HepG2 (cell line): ENCODE measurements around the gene IFNA17. TPM values are rescaled to one million over a fixed set of nuclear protein-coding genes. Genes with fewer than 3 reads are reported as not detected.
"Not testable (repeated sequence)": the region's sequence is repeated elsewhere in the genome, so short reads cannot be mapped to it uniquely, and the experiment has no call there.

ENCODE experiments used
- ATAC-seq: fragments of 200-7000 bp; cut with Tn5 transposase; 3 replicates; pipeline ENCODE4 v1.9.1; 2020; ENCODE audit warnings: mild to moderate bottlenecking, moderate library complexity
- BruUV-seq: library from RNA; stranded (reverse); fragments of 400-500 nt; replicated peaks from 2 replicates; lab custom pipeline; 2021; lab: Mats Ljungman, UMichigan
- CTCF ChIA-PET: fragments of 300-600 bp; formaldehyde crosslinking; extraction: SDS; loops from one replicate; lab custom pipeline; 2021; ENCODE audit warnings: low total read pairs, inconsistent platforms, low intra/inter-chr PET ratio; lab: Yijun Ruan, JAX
- POLR2A ChIA-PET: fragments of 350-600 bp; sonication (Branson Sonifier 250); formaldehyde crosslinking; loops from one replicate; lab custom pipeline; 2020; ENCODE audit warnings: antibody characterized with exemption, inconsistent platforms; lab: Yijun Ruan, JAX
- DNase-seq: peaks from one replicate; pipeline ENCODE4 v3.0.0-alpha.2; 2015; ENCODE audit warnings: low spot score
- FAIRE-seq: peaks from 3 replicates; lab custom pipeline; 2011; peaks lifted over from hg19 to GRCh38; lab: Jason Lieb, UNC
- H2AFZ ChIP-seq: one replicate; pipeline ENCODE4 v1.6.1; 2011; ENCODE audit warnings: low read length, inconsistent platforms
- H3K27ac ChIP-seq: fragments of 300-600 bp; 3 replicates; pipeline ENCODE4 v1.8.0; 2011; ENCODE audit warnings: mixed run types, mild to moderate bottlenecking, mixed read lengths, low read length, inconsistent platforms; ENCODE audit not compliant: insufficient read depth; ENCODE audit errors: extremely low read length
- H3K27me3 ChIP-seq, 2 experiments: fragments of 200-600 bp in 1 of 2; 2 replicates in 1 of 2; 3 replicates in 1 of 2; pipeline versions ENCODE4 v1.6.0 to v1.8.0; 2011; ENCODE audit warnings: low read length in 2 of 2, mild to moderate bottlenecking in 2 of 2, moderate library complexity in 2 of 2, inconsistent platforms in 1 of 2; ENCODE audit not compliant: insufficient read depth in 2 of 2, control insufficient read depth in 1 of 2
- H3K36me3 ChIP-seq, 2 experiments: fragments of 200-600 bp in 1 of 2; replicated peaks in 1 of 2; 2 replicates in 1 of 2; 3 replicates in 1 of 2; pipeline versions ENCODE4 v1.5.1 to v1.8.0; 2011; ENCODE audit warnings: low read length in 2 of 2, inconsistent platforms in 1 of 2; ENCODE audit not compliant: insufficient read depth in 2 of 2, control insufficient read depth in 1 of 2
- H3K4me1 ChIP-seq: 2 replicates; pipeline ENCODE4 v1.5.1; 2012; ENCODE audit warnings: low read length, inconsistent platforms; ENCODE audit not compliant: insufficient read depth
- H3K4me2 ChIP-seq: 2 replicates; pipeline ENCODE4 v1.6.0; 2011; ENCODE audit warnings: low read depth, low read length, inconsistent platforms
- H3K4me3 ChIP-seq, 3 experiments: fragments of 200-600 bp in 1 of 3; sonication (generic), shearing (Covaris generic) in 1 of 3; replicated peaks in 1 of 3; 2 replicates each; pipeline ENCODE4 v1.5.1; 2011 to 2016; ENCODE audit warnings: low read length in 3 of 3, inconsistent platforms in 2 of 3, low read depth in 2 of 3, mild to moderate bottlenecking in 2 of 3, control low read depth in 1 of 3, mixed read lengths in 1 of 3; ENCODE audit not compliant: insufficient read depth in 1 of 3
- H3K79me2 ChIP-seq: one replicate; pipeline ENCODE4 v1.6.1; 2011; ENCODE audit warnings: low read length, inconsistent platforms; ENCODE audit not compliant: insufficient read depth
- H3K9ac ChIP-seq: 2 replicates; pipeline ENCODE4 v1.6.0; 2011; ENCODE audit warnings: mild to moderate bottlenecking, low read depth, low read length, inconsistent platforms; ENCODE audit not compliant: insufficient read depth
- H3K9me3 ChIP-seq: 2 replicates; pipeline ENCODE4 v1.5.1; 2012; ENCODE audit warnings: mild to moderate bottlenecking, low read length
- H4K20me1 ChIP-seq: 2 replicates; pipeline ENCODE4 v1.6.0; 2011; ENCODE audit warnings: inconsistent platforms, mild to moderate bottlenecking, low read length, moderate library complexity; ENCODE audit not compliant: insufficient read depth
- MAFF ChIP-seq: IDR thresholded peaks from 2 replicates; pipeline ENCODE4 v1.6.1; 2011; ENCODE audit warnings: low read depth, low read length, improper control_type of control experiment
- MBNL3 ChIP-seq: fragments of 250-450 bp; sonication (Bioruptor Pico); conservative IDR thresholded peaks from 2 replicates; pipeline ENCODE4 v1.8.0; 2022; ENCODE audit warnings: mild to moderate bottlenecking, inconsistent platforms
- NFKB2 ChIP-seq: sonication (generic); formaldehyde crosslinking; IDR thresholded peaks from 2 replicates; pipeline ENCODE4 v1.4.0; 2020; ENCODE audit warnings: missing genetic modification reagents, borderline replicate concordance
- SATB2 ChIP-seq: sonication (generic); formaldehyde crosslinking; IDR thresholded peaks from 2 replicates; pipeline ENCODE4 v1.5.0; 2020; ENCODE audit warnings: missing genetic modification reagents
- SPEN ChIP-seq: sonication (generic); formaldehyde crosslinking; IDR thresholded peaks from 2 replicates; pipeline ENCODE4 v1.5.1; 2020; ENCODE audit warnings: low read depth, mild to moderate bottlenecking, missing genetic modification reagents
- YEATS4 ChIP-seq: sonication (generic); formaldehyde crosslinking; IDR thresholded peaks from 2 replicates; pipeline ENCODE4 v1.4.0; 2020; ENCODE audit warnings: missing genetic modification reagents, borderline replicate concordance
- ZNF34 ChIP-seq: sonication (generic); formaldehyde crosslinking; IDR thresholded peaks from 2 replicates; pipeline ENCODE4 v1.4.0; 2020; ENCODE audit warnings: mild to moderate bottlenecking, missing genetic modification reagents, borderline replicate concordance
- ZNF619 ChIP-seq: sonication (generic); formaldehyde crosslinking; IDR thresholded peaks from 2 replicates; pipeline ENCODE4 v1.4.0; 2020; ENCODE audit warnings: mild to moderate bottlenecking, missing genetic modification reagents
- WGBS: methylation state at CpG from one replicate; pipeline ENCODE4 v1.1.6; 2017; ENCODE audit warnings: low lambda C conversion rate; 5-methylcytosine and 5-hydroxymethylcytosine counted together
- in situ Hi-C: cut with HindIII; loops from 2 replicates; pipeline ENCODE4 v1.10.0; 2017; ENCODE audit warnings: low pct_unique_long_range_greater_than_20kb; ENCODE audit not compliant: extremely low pct_ligation_motif_present
- intact Hi-C: fragments of 100-400 bp; cut with micrococcal nuclease; formaldehyde crosslinking; loops from one replicate; pipeline ENCODE4 v1.10.0; 2022; ENCODE audit not compliant: unreplicated experiment
- polyA plus RNA-seq, 8 experiments: library from polyadenylated mRNA; depleted of rRNA in 3 of 8; stranded (reverse) in 7 of 8; unstranded in 1 of 8; fragments of >200 nt; fragmentation: Illumina TruSeq in 4 of 8; extraction: Trizol in 4 of 8; gene quantifications; 2 replicates each; pipeline versions ENCODE4 v1.2.1 to v1.2.3, GENCODE V29; 2011 to 2016; ENCODE audit warnings: low read depth in 4 of 8, missing spikeins in 1 of 8, mixed read lengths in 1 of 8; ENCODE audit not compliant: insufficient read depth in 1 of 8
- total RNA-seq, 5 experiments: library from RNA; depleted of rRNA; stranded (reverse); fragments of >200 nt; fragmentation: Illumina TruSeq; extraction: Trizol; gene quantifications; 2 replicates each; pipeline ENCODE4 v1.2.3, GENCODE V29; 2016; ENCODE audit warnings: low read depth in 1 of 5
- TF ChIP-seq, protein P1 (sequence below): conservative IDR thresholded peaks from 2 replicates; pipeline ENCODE4 v1.6.1; 2018; ENCODE audit warnings: missing genetic modification reagents
- TF ChIP-seq, protein P2 (sequence below): sonication (generic); formaldehyde crosslinking; IDR thresholded peaks from 2 replicates; pipeline ENCODE4 v1.4.0; 2020; ENCODE audit warnings: missing genetic modification reagents, borderline replicate concordance
- TF ChIP-seq, protein P3 (sequence below): IDR thresholded peaks from 2 replicates; pipeline ENCODE4 v1.6.1; 2016; ENCODE audit warnings: control low read depth

The IFNA17 gene
- total and polyA plus RNA-seq, 2 of the 13 experiments (the other 11 are each of a cell fraction or from before 2014, with no cell fraction given) = not detected

DNA sequence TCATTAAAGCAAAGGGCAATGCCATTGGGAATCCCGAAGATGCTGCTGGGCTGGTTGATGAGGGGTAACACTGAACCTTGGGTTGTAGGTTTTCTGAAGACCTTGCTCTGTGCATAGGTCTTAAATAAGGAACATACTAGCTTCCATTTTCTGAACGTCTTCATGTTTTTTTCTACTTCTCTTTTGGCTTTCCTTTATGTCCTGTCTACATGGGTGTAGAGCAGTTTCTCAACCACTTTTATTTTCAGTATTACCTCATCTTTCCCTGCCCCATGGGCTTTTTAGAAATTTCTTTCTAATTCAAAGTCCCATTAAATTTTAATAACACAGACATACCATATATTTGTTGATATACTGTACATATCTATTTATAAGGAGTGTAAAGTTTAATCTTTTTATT lies 11.9 kb upstream of the IFNA17 start, which contains the start of gene IFNA14 (continued):
- TF ChIP-seq, protein P1, sequence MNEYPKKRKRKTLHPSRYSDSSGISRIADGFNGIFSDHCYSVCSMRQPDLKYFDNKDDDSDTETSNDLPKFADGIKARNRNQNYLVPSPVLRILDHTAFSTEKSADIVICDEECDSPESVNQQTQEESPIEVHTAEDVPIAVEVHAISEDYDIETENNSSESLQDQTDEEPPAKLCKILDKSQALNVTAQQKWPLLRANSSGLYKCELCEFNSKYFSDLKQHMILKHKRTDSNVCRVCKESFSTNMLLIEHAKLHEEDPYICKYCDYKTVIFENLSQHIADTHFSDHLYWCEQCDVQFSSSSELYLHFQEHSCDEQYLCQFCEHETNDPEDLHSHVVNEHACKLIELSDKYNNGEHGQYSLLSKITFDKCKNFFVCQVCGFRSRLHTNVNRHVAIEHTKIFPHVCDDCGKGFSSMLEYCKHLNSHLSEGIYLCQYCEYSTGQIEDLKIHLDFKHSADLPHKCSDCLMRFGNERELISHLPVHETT (CRISPR knock-in tag) = no peak
- TF ChIP-seq SPEN (CRISPR knock-in tag) (no peak), SATB2 (CRISPR knock-in tag) (no peak), MAFF (no peak), YEATS4 (CRISPR knock-in tag) (no peak), ZNF619 (CRISPR knock-in tag) (no peak), ZNF34 (CRISPR knock-in tag) (no peak), MBNL3 (CRISPR knock-in tag) (no peak), NFKB2 (CRISPR knock-in tag) (no peak)
- TF ChIP-seq, protein P2, sequence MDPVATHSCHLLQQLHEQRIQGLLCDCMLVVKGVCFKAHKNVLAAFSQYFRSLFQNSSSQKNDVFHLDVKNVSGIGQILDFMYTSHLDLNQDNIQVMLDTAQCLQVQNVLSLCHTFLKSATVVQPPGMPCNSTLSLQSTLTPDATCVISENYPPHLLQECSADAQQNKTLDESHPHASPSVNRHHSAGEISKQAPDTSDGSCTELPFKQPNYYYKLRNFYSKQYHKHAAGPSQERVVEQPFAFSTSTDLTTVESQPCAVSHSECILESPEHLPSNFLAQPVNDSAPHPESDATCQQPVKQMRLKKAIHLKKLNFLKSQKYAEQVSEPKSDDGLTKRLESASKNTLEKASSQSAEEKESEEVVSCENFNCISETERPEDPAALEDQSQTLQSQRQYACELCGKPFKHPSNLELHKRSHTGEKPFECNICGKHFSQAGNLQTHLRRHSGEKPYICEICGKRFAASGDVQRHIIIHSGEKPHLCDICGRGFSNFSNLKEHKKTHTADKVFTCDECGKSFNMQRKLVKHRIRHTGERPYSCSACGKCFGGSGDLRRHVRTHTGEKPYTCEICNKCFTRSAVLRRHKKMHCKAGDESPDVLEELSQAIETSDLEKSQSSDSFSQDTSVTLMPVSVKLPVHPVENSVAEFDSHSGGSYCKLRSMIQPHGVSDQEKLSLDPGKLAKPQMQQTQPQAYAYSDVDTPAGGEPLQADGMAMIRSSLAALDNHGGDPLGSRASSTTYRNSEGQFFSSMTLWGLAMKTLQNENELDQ = no peak
- TF ChIP-seq, protein P3, sequence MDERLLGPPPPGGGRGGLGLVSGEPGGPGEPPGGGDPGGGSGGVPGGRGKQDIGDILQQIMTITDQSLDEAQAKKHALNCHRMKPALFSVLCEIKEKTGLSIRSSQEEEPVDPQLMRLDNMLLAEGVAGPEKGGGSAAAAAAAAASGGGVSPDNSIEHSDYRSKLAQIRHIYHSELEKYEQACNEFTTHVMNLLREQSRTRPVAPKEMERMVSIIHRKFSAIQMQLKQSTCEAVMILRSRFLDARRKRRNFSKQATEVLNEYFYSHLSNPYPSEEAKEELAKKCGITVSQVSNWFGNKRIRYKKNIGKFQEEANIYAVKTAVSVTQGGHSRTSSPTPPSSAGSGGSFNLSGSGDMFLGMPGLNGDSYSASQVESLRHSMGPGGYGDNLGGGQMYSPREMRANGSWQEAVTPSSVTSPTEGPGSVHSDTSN (CRISPR knock-in tag) = no peak

DNA sequence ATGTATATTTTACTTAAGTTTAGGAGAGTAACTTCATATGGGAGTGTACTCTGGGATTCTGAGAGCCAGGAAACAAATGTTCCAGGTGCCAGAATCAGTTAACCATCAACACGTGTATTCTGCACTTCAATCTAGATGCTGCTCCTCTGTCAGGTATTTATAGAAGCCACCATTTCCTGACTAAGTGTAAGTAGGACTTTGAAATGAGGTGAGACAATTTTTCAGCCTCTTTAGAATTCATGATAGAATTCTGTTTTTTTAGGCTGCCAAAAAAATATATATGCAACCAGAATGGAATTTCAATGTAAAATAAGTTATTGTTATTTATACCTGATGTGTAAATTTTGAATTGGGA lies 8.3 kb upstream of the IFNA17 start:
- ATAC-seq, H3K27me3 ChIP-seq, H4K20me1 ChIP-seq, POLR2A ChIA-PET, FAIRE-seq, BruUV-seq, H3K9me3 ChIP-seq, H3K36me3 ChIP-seq, H2AFZ ChIP-seq, H3K79me2 ChIP-seq, H3K27ac ChIP-seq, in situ Hi-C loops, H3K4me3 ChIP-seq, H3K9ac ChIP-seq, H3K4me2 ChIP-seq, DNase-seq, H3K4me1 ChIP-seq: not testable (repeated sequence)
- 0% methylated on average over 1 of the region's 1 CpG for WGBS
- intact Hi-C loops = loop anchor here (5.0 kb wide), 1 partner anchor 161 kb away; no protein-coding TSS in a partner anchor
- CTCF ChIA-PET = interaction anchor here (2.0 kb wide), 1 partner anchor 553 kb away, joined by 11 read pairs; no protein-coding TSS in a partner anchor
